DMS 273 (cell line): ENCODE data around the gene IQSEC3.

Experiments
- DNase-seq: peaks from one replicate; lab custom pipeline; 2025; ENCODE audit not compliant: unreplicated experiment; lab: John Stamatoyannopoulos, UW

The IQSEC3 gene

GRCh38 chr12:78981-79380 is 12.4 kb downstream of the IQSEC3 start:
- no peak for DNase-seq

- no peak for DNase-seq
These were observed 14.2 kb downstream of the IQSEC3 start for GRCh38 chr12:80681-81190.

GRCh38 chr12:82740-83139 is 16.2 kb downstream of the IQSEC3 start:
- DNase-seq, result no peak

GRCh38 chr12:84056-84455 is 17.5 kb downstream of the IQSEC3 start:
- peak; percentile 88 for DNase-seq

GRCh38 chr12:85191-85666 is 18.7 kb downstream of the IQSEC3 start:
- DNase-seq, result peak; percentile 90

- DNase-seq, result peak; percentile 32
These were observed 20.7 kb downstream of the IQSEC3 start for GRCh38 chr12:87315-87714.

- DNase-seq, result no peak
These were observed 21.3 kb downstream of the IQSEC3 start for GRCh38 chr12:87856-88255.

GRCh38 chr12:89653-90052 is 23.1 kb downstream of the IQSEC3 start:
- no peak for DNase-seq

- no peak for DNase-seq
These were observed 24.6 kb downstream of the IQSEC3 start for GRCh38 chr12:91213-91612.

GRCh38 chr12:93266-94005 is 26.9 kb downstream of the IQSEC3 start:
- DNase-seq, result no peak

- no peak for DNase-seq
These were observed 30.0 kb downstream of the IQSEC3 start for GRCh38 chr12:96543-96942.

GRCh38 chr12:98924-99352 is 32.4 kb downstream of the IQSEC3 start:
- no peak for DNase-seq

GRCh38 chr12:99605-100004 is 33.0 kb downstream of the IQSEC3 start:
- DNase-seq, result peak; percentile 42

- DNase-seq, result no peak
These were observed 35.7 kb downstream of the IQSEC3 start for GRCh38 chr12:101969-102878.

GRCh38 chr12:102879-103168 is 36.3 kb downstream of the IQSEC3 start:
- DNase-seq, result no peak

GRCh38 chr12:103169-103981 is 36.8 kb downstream of the IQSEC3 start:
- no peak for DNase-seq

- peak; percentile 84 for DNase-seq
These were observed 38.0 kb downstream of the IQSEC3 start for GRCh38 chr12:104551-105081.

GRCh38 chr12:105696-106095 is 39.1 kb downstream of the IQSEC3 start:
- DNase-seq, result peak; percentile 11

- DNase-seq, result peak; percentile 40
These were observed 39.6 kb downstream of the IQSEC3 start for GRCh38 chr12:106118-106591.

- DNase-seq, result peak; percentile 46
These were observed 42.0 kb downstream of the IQSEC3 start for GRCh38 chr12:108594-108993.

- no peak for DNase-seq
These were observed 42.9 kb downstream of the IQSEC3 start for GRCh38 chr12:109446-109845.
